Neural progenitor cell (in vitro differentiated cells): Measurements from ENCODE around the gene PZP.

Experiments
- CTCF ChIP-seq: fragments of 200-600 bp; sonication (generic); IDR thresholded peaks from 2 replicates; pipeline ENCODE4 v1.5.1; 2017; ENCODE audit warnings: antibody characterized with exemption, mild to moderate bottlenecking
- EZH2 ChIP-seq: fragments of 200-600 bp; sonication (generic); IDR thresholded peaks from 2 replicates; pipeline ENCODE4 v1.6.1; 2017; ENCODE audit warnings: antibody characterized with exemption, mild to moderate bottlenecking, moderate library complexity
- EZH2phosphoT487 ChIP-seq: fragments of 200-600 bp; sonication (generic); IDR thresholded peaks from 2 replicates; pipeline ENCODE4 v1.6.1; 2017; ENCODE audit warnings: antibody characterized with exemption

GRCh38 chr12:9107542-9107873 is 100.7 kb downstream of the PZP start:
- TF ChIP-seq CTCF (no peak), EZH2 (no peak), EZH2phosphoT487 (no peak)
